Endothelial cell of coronary artery (primary cell): ENCODE measurements around the gene ANO8. TPM values are rescaled to one million over a fixed set of nuclear protein-coding genes. Genes with fewer than 3 reads are reported as not detected.

Experiments
- total RNA-seq: library from RNA; depleted of rRNA; stranded (reverse); fragments of >200 nt; gene quantifications from 2 replicates; pipeline ENCODE4 v1.2.3, GENCODE V29; 2014

The ANO8 gene
- total RNA-seq, result 2.4 and 4.0 TPM in 2 replicates

GRCh38 chr19:17334414-17335409 lies at the start of gene ANO8:
TSS of gene ANO8 (minus strand) at chr19:17334855. CDS start at chr19:17334670, 185 bp downstream.

GRCh38 chr19:17376935-17377600 lies 42.4 kb upstream of the ANO8 start, which contains the start of gene PLVAP:
TSS of gene PLVAP (minus strand) at chr19:17377342. CDS start at chr19:17377288, 54 bp downstream.

GRCh38 chr19:17336872-17337674 lies 2.4 kb upstream of the ANO8 start, which contains the start of gene GTPBP3:
TSS of gene GTPBP3 (plus strand) at chr19:17337553. CDS start at chr19:17337612, 59 bp downstream.

GRCh38 chr19:17309198-17309964 lies 25.3 kb downstream of the ANO8 start, which contains the start of gene DDA1:
TSS of gene DDA1 (plus strand) at chr19:17309563. CDS start at chr19:17309655, 92 bp downstream.

GRCh38 chr19:17305517-17306284 lies 29.0 kb downstream of the ANO8 start, which contains the start of gene MRPL34:
TSS of gene MRPL34 (plus strand) at chr19:17305872. CDS start at chr19:17305893, 21 bp downstream.

GRCh38 chr19:17303167-17303939 lies 31.3 kb downstream of the ANO8 start, which contains the start of gene ABHD8:
TSS of gene ABHD8 (minus strand) at chr19:17303425. CDS start at chr19:17301616, 1,809 bp downstream.

GRCh38 chr19:17281391-17282304 lies 53.0 kb downstream of the ANO8 start, which contains the start of gene ANKLE1:
TSS of gene ANKLE1 (plus strand) at chr19:17281901. CDS start at chr19:17281921, 20 bp downstream.

Other genes starting within 250 kb of the ANO8 start
- gene USE1, start 119.5 kb downstream of the ANO8 start, total RNA-seq, result 19.0 and 25.4 TPM in 2 replicates
- gene OCEL1, start 108.6 kb downstream of the ANO8 start, total RNA-seq, result 1.8 and 3.2 TPM in 2 replicates
- 31.5 and 46.8 TPM in 2 replicates for gene NR2F6, start 88.9 kb downstream of the ANO8 start, total RNA-seq
- 11.4 and 12.0 TPM in 2 replicates for gene USHBP1, start 70.1 kb downstream of the ANO8 start, total RNA-seq
- gene BABAM1, start 67.4 kb downstream of the ANO8 start, total RNA-seq, result 113 and 123 TPM in 2 replicates
- 0.81 and 1.3 TPM in 2 replicates for gene ANKLE1, start 53.0 kb downstream of the ANO8 start, total RNA-seq
- gene ABHD8, start 31.4 kb downstream of the ANO8 start, total RNA-seq, result 6.3 and 7.2 TPM in 2 replicates
- gene MRPL34, start 29.0 kb downstream of the ANO8 start, total RNA-seq, result 27.8 and 39.0 TPM in 2 replicates
- gene DDA1, start 25.3 kb downstream of the ANO8 start, total RNA-seq, result 25.6 and 30.5 TPM in 2 replicates
- gene GTPBP3, start 2.7 kb upstream of the ANO8 start, total RNA-seq, result 9.7 and 12.7 TPM in 2 replicates
- gene PLVAP, start 42.5 kb upstream of the ANO8 start, total RNA-seq, result 0.75 and 2.2 TPM in 2 replicates
- gene CCDC194, start 59.3 kb upstream of the ANO8 start, total RNA-seq, result 0.09 and 0.28 TPM in 2 replicates
- gene BST2, start 70.8 kb upstream of the ANO8 start, total RNA-seq, result 107 and 110 TPM in 2 replicates
- gene MVB12A, start 85.2 kb upstream of the ANO8 start, total RNA-seq, result 31.3 and 31.4 TPM in 2 replicates
- under 0.01 and 0.09 TPM in 2 replicates for gene TMEM221, start 113.8 kb upstream of the ANO8 start, total RNA-seq
- gene NXNL1, start 126.1 kb upstream of the ANO8 start, total RNA-seq, result not detected in 2 replicates
- 12.4 and 16.7 TPM in 2 replicates for gene SLC27A1, start 135.7 kb upstream of the ANO8 start, total RNA-seq
- gene PGLS, start 176.8 kb upstream of the ANO8 start, total RNA-seq, result 44.8 and 53.8 TPM in 2 replicates
- 97.3 and 120 TPM in 2 replicates for gene COLGALT1, start 220.8 kb upstream of the ANO8 start, total RNA-seq